ENCODE data around the gene TRAF5.

DNA sequence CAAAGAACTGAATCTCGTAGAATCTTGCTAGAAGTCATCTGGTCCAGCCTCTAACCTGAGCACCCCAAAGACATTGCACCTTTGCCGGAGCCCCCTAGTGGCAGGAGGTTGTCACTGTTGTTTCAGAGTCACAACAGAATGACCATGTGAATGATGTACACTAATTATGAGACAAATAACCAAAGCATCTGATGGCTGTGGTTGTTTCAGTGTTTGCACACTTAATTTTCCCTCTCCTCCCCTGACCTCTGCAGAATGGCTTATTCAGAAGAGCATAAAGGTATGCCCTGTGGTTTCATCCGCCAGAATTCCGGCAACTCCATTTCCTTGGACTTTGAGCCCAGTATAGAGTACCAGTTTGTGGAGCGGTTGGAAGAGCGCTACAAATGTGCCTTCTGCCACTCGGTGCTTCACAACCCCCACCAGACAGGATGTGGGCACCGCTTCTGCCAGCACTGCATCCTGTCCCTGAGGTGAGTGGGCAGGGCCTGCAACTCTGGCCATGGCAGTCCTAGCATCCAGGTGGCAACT is 26.4 kb downstream of the TRAF5 start:
- no peak for TF ChIP-seq POLR2AphosphoS5 (IDR thresholded peaks at IDR 0.05; ENCODE audit: insufficient read depth, low read depth, low read length)
- TF ChIP-seq, protein P1, sequence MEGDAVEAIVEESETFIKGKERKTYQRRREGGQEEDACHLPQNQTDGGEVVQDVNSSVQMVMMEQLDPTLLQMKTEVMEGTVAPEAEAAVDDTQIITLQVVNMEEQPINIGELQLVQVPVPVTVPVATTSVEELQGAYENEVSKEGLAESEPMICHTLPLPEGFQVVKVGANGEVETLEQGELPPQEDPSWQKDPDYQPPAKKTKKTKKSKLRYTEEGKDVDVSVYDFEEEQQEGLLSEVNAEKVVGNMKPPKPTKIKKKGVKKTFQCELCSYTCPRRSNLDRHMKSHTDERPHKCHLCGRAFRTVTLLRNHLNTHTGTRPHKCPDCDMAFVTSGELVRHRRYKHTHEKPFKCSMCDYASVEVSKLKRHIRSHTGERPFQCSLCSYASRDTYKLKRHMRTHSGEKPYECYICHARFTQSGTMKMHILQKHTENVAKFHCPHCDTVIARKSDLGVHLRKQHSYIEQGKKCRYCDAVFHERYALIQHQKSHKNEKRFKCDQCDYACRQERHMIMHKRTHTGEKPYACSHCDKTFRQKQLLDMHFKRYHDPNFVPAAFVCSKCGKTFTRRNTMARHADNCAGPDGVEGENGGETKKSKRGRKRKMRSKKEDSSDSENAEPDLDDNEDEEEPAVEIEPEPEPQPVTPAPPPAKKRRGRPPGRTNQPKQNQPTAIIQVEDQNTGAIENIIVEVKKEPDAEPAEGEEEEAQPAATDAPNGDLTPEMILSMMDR (IDR thresholded peaks at IDR 0.05; ENCODE audit: extremely low read depth in 1 of 2, insufficient read depth in 1 of 2, low read depth in 1 of 2, low read length in 2 of 2): peak; percentile 75 to 81
- TF ChIP-seq EZH2 (IDR thresholded peaks at IDR 0.05; ENCODE audit: borderline replicate concordance, low read depth, low read length, severe bottlenecking): no peak
- TF ChIP-seq, protein P2, sequence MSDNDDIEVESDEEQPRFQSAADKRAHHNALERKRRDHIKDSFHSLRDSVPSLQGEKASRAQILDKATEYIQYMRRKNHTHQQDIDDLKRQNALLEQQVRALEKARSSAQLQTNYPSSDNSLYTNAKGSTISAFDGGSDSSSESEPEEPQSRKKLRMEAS (IDR thresholded peaks at IDR 0.05; ENCODE audit: insufficient read depth, insufficient read length): no peak
- TF ChIP-seq POLR2A (IDR thresholded peaks at IDR 0.05; ENCODE audit: low read depth, low read length): no peak
- TF ChIP-seq MYC (IDR thresholded peaks at IDR 0.05; ENCODE audit: low read depth, low read length): no peak
- no peak for TF ChIP-seq FOS (IDR thresholded peaks at IDR 0.05; ENCODE audit: borderline replicate concordance, insufficient read depth, low read length)
- TF ChIP-seq GATA2 (IDR thresholded peaks at IDR 0.05; ENCODE audit: insufficient read depth, insufficient read length, low read depth, low read length): no peak

Data from endothelial cell of umbilical vein (primary cell).